Tibial artery (tissue), 4 donors: ENCODE results near the gene UBD.

Source experiments
- DNase-seq, 2 donors: peaks; one replicate each; pipeline ENCODE4 v3.0.0-alpha.2; 2019
- H3K27ac ChIP-seq, 2 donors: fragments of 200-600 bp; sonication (generic) in 1 of 2; 1 replicate in 1 of 2; 2 replicates in 1 of 2; pipeline ENCODE4 v1.5.1; 2018 to 2019; ENCODE audit warnings: mild to moderate bottlenecking in 1 of 2
- H3K27me3 ChIP-seq, 2 donors: fragments of 200-600 bp; sonication (generic) in 1 of 2; one replicate each; pipeline versions ENCODE4 v1.5.1 to v1.6.0; 2016 to 2019
- H3K36me3 ChIP-seq, 3 donors: fragments of 200-600 bp; sonication (generic) in 2 of 3; one replicate each; pipeline ENCODE4 v1.5.1; 2016 to 2019; ENCODE audit warnings: mild to moderate bottlenecking in 2 of 3
- H3K4me1 ChIP-seq, 4 donors: fragments of 200-600 bp; sonication (generic) in 2 of 4; 1 replicate in 3 of 4; 2 replicates in 1 of 4; pipeline ENCODE4 v1.5.1; 2016 to 2019
- H3K4me3 ChIP-seq, 2 donors: fragments of 200-600 bp; sonication (generic) in 1 of 2; 1 replicate in 1 of 2; 2 replicates in 1 of 2; pipeline ENCODE4 v1.5.1; 2018 to 2019; ENCODE audit warnings: mild to moderate bottlenecking in 2 of 2
- H3K9me3 ChIP-seq, 3 donors: fragments of 200-600 bp; sonication (generic) in 1 of 3; one replicate each; pipeline ENCODE4 v1.5.1; 2016 to 2019
- CTCF ChIP-seq, 2 experiments: fragments of 200-600 bp in 1 of 2; fragments of 450-650 bp in 1 of 2; IDR thresholded peaks; one replicate each; pipeline ENCODE4 v1.5.1; 2017 to 2019; ENCODE audit warnings: antibody characterized with exemption in 2 of 2, mild to moderate bottlenecking in 1 of 2, moderate library complexity in 1 of 2
- intact Hi-C: fragments of 100-400 bp; cut with DNase I; formaldehyde crosslinking; loops from one replicate; pipeline ENCODE4 v1.15.0; 2023; ENCODE audit warnings: low total_unique reads

The UBD gene

GRCh38 chr6:29527564-29527963, 32.0 kb downstream of the UBD start:
- intact Hi-C loops: no loop called here
- Histone ChIP-seq H3K36me3 (no peaks in the 10 kb centered on the region), H3K27me3 (peaks cover 0 to 12% of the 10 kb centered on the region in 2 donors), H3K27ac (no peak overlapping the region), H3K4me1 (no peaks in the 10 kb centered on the region), H3K9me3 (no peaks in the 10 kb centered on the region), H3K4me3 (no peak overlapping the region)
- DNase-seq: no peak
- TF ChIP-seq CTCF (IDR thresholded peaks at IDR 0.05): no peak

- H3K27ac ChIP-seq: no peak overlapping the region
- no peak overlapping the region for H3K4me3 ChIP-seq
- H3K27me3 ChIP-seq: peaks cover 0 to 12% of the 10 kb centered on the region in 2 donors
- no peak for TF ChIP-seq CTCF (IDR thresholded peaks at IDR 0.05)
- intact Hi-C loops: no loop called here
- DNase-seq: no peak
- H3K4me1 ChIP-seq: no peaks in the 10 kb centered on the region
- H3K9me3 ChIP-seq: no peaks in the 10 kb centered on the region
- H3K36me3 ChIP-seq: no peaks in the 10 kb centered on the region
Observed at GRCh38 chr6:29527126-29527525, 32.4 kb downstream of the UBD start.

- no peak overlapping the region for H3K27ac ChIP-seq
- H3K4me1 ChIP-seq: no peaks in the 10 kb centered on the region
- no peak overlapping the region for H3K4me3 ChIP-seq
- DNase-seq: no peak
- no peaks in the 10 kb centered on the region for H3K36me3 ChIP-seq
- intact Hi-C loops: no loop called here
- H3K27me3 ChIP-seq: peaks cover 0 to 12% of the 10 kb centered on the region in 2 donors
- no peaks in the 10 kb centered on the region for H3K9me3 ChIP-seq
- no peak for TF ChIP-seq CTCF (IDR thresholded peaks at IDR 0.05)
Observed at GRCh38 chr6:29525311-29525639, 34.3 kb downstream of the UBD start.

GRCh38 chr6:29524444-29525310, 34.9 kb downstream of the UBD start:
- DNase-seq: no peak
- Histone ChIP-seq H3K36me3 (no peaks in the 10 kb centered on the region), H3K27ac (no peak overlapping the region), H3K4me1 (no peaks in the 10 kb centered on the region), H3K9me3 (no peaks in the 10 kb centered on the region), H3K4me3 (no peak overlapping the region), H3K27me3 (peaks cover 0 to 12% of the 10 kb centered on the region in 2 donors)
- intact Hi-C loops: no loop called here
- TF ChIP-seq CTCF (IDR thresholded peaks at IDR 0.05): no peak

GRCh38 chr6:29524044-29524443, 35.5 kb downstream of the UBD start:
- H3K27me3 ChIP-seq: peaks cover 0 to 8% of the 10 kb centered on the region in 2 donors
- intact Hi-C loops: no loop called here
- TF ChIP-seq CTCF (IDR thresholded peaks at IDR 0.05): no peak

More at GRCh38 chr6:29524044-29524443, 35.5 kb downstream of the UBD start:
- Histone ChIP-seq H3K36me3 (no peaks in the 10 kb centered on the region), H3K4me3 (no peak overlapping the region), H3K27ac (no peak overlapping the region), H3K9me3 (no peaks in the 10 kb centered on the region), H3K4me1 (no peaks in the 10 kb centered on the region)
- DNase-seq: no peak
